HCT116 (cell line): ENCODE measurements around the gene SNRPA1. TPM values are rescaled to one million over a fixed set of nuclear protein-coding genes. Genes with fewer than 3 reads are reported as not detected.

Experiments
- ATAC-seq: fragments of 200-7000 bp; cut with Tn5 transposase; 2 replicates; pipeline ENCODE4 v1.9.1; 2020; ENCODE audit warnings: mild to moderate bottlenecking, moderate library complexity
- BruUV-seq: library from RNA; stranded (reverse); fragments of 400-500 nt; replicated peaks from 2 replicates; lab custom pipeline; 2021; lab: Mats Ljungman, UMichigan
- CTCF ChIA-PET: fragments of 300-600 bp; sonication (Branson Sonifier 250); formaldehyde crosslinking; loops from one replicate; lab custom pipeline; 2021; ENCODE audit warnings: antibody characterized with exemption; lab: Charles Lee
- POLR2A ChIA-PET: fragments of 300-600, 350-600 bp; sonication (Branson Sonifier 250); formaldehyde crosslinking; loops from one replicate; lab custom pipeline; 2021; ENCODE audit warnings: antibody characterized with exemption; lab: Charles Lee
- RAD21 ChIA-PET, 2 experiments: fragments of 300-600 bp; sonication (Branson Sonifier 250); formaldehyde crosslinking; loops; one replicate each; lab custom pipeline; 2023; ENCODE audit warnings: low total read pairs in 2 of 2; ENCODE audit not compliant: uncharacterized antibody in 2 of 2, unreplicated experiment in 2 of 2, low non-redundant PET in 1 of 2; lab: Charles Lee
- DNase-seq: peaks from one replicate; pipeline ENCODE4 v3.0.0-alpha.2; 2010; ENCODE audit warnings: low read depth, low spot score
- H2AFZ ChIP-seq: fragments of 200-600 bp; shearing (Covaris generic), sonication (generic); 2 replicates; pipeline ENCODE4 v1.6.1; 2017; ENCODE audit warnings: low read depth, mixed run types, mixed read lengths, antibody characterized with exemption, low read length; ENCODE audit not compliant: poor library complexity, severe bottlenecking
- H3K27ac ChIP-seq: 2 replicates; pipeline ENCODE4 v1.5.1; 2012; ENCODE audit warnings: low read depth, low read length
- H3K27me3 ChIP-seq: fragments of 200-600 bp; sonication (generic); 2 replicates; pipeline ENCODE4 v1.6.1; 2016; ENCODE audit warnings: mixed run types, low read length, mixed read lengths; ENCODE audit not compliant: insufficient read depth
- H3K36me3 ChIP-seq, 2 experiments: fragments of 200-500 bp in 1 of 2; fragments of 200-600 bp in 1 of 2; sonication (Bioruptor generic) in 1 of 2; sonication (generic) in 1 of 2; 2 replicates each; pipeline versions ENCODE4 v1.5.1 to v1.6.1; 2014 to 2016; ENCODE audit warnings: low read length in 2 of 2, inconsistent platforms in 1 of 2, mixed read lengths in 1 of 2, mixed run types in 1 of 2; ENCODE audit not compliant: insufficient read depth in 2 of 2, control insufficient read depth in 1 of 2
- H3K4me1 ChIP-seq, 2 experiments: fragments of 200-600 bp in 1 of 2; sonication (generic) in 1 of 2; 2 replicates each; pipeline versions ENCODE4 v1.5.1 to v1.6.1; 2012 to 2017; ENCODE audit warnings: low read length in 2 of 2, inconsistent platforms in 1 of 2, mild to moderate bottlenecking in 1 of 2, mixed read lengths in 1 of 2, mixed run types in 1 of 2, moderate library complexity in 1 of 2; ENCODE audit not compliant: insufficient read depth in 2 of 2, control insufficient read depth in 1 of 2
- H3K4me2 ChIP-seq: fragments of 200-600 bp; sonication (generic); 2 replicates; pipeline ENCODE4 v1.6.1; 2017; ENCODE audit warnings: mixed run types, low read length, mixed read lengths
- H3K4me3 ChIP-seq, 2 experiments: fragments of 200-600 bp in 1 of 2; sonication (generic) in 1 of 2; replicated peaks in 1 of 2; 2 replicates each; pipeline ENCODE4 v1.5.1; 2011 to 2016; ENCODE audit warnings: low read length in 2 of 2, control low read depth in 1 of 2, low read depth in 1 of 2, mild to moderate bottlenecking in 1 of 2, mixed read lengths in 1 of 2, mixed run types in 1 of 2
- H3K79me2 ChIP-seq: fragments of 200-600 bp; sonication (generic); 2 replicates; pipeline ENCODE4 v1.6.1; 2017; ENCODE audit warnings: mild to moderate bottlenecking, mixed run types, low read length, moderate library complexity, mixed read lengths; ENCODE audit not compliant: insufficient read depth
- H3K9ac ChIP-seq: fragments of 200-600 bp; sonication (generic); 2 replicates; pipeline ENCODE4 v1.6.1; 2016; ENCODE audit warnings: low read length, mixed read lengths
- H3K9me2 ChIP-seq: fragments of 200-600 bp; sonication (generic), shearing (Covaris generic); 2 replicates; pipeline ENCODE4 v1.6.1; 2017; ENCODE audit warnings: mixed run types, mild to moderate bottlenecking, moderate library complexity; ENCODE audit not compliant: insufficient read depth
- H3K9me3 ChIP-seq, 2 experiments: fragments of 200-500 bp in 1 of 2; fragments of 200-600 bp in 1 of 2; sonication (Bioruptor generic) in 1 of 2; sonication (generic) in 1 of 2; 2 replicates each; pipeline ENCODE4 v1.6.1; 2014 to 2017; ENCODE audit warnings: low read length in 2 of 2, mixed read lengths in 2 of 2, inconsistent platforms in 1 of 2, low read depth in 1 of 2, mild to moderate bottlenecking in 1 of 2, mixed run types in 1 of 2, moderate library complexity in 1 of 2; ENCODE audit not compliant: control insufficient read depth in 1 of 2, insufficient read depth in 1 of 2
- H4K20me1 ChIP-seq: fragments of 200-600 bp; sonication (generic), shearing (Covaris generic); 2 replicates; pipeline ENCODE4 v1.6.1; 2017; ENCODE audit warnings: mixed run types, mild to moderate bottlenecking, moderate library complexity; ENCODE audit not compliant: insufficient read depth
- CBX3 ChIP-seq: IDR thresholded peaks from 2 replicates; pipeline ENCODE4 v1.6.1; 2012; ENCODE audit warnings: low read depth
- EGR1 ChIP-seq: IDR thresholded peaks from 2 replicates; pipeline ENCODE4 v1.6.1; 2012; ENCODE audit warnings: low read depth
- EZH2phosphoT487 ChIP-seq: fragments of 200-600 bp; IDR thresholded peaks from 2 replicates; pipeline ENCODE4 v1.6.1; 2018; ENCODE audit warnings: antibody characterized with exemption, borderline replicate concordance
- FOSL1 ChIP-seq: IDR thresholded peaks from 2 replicates; pipeline ENCODE4 v1.6.1; 2012; ENCODE audit warnings: low read depth
- POLR2A ChIP-seq: IDR thresholded peaks from 2 replicates; pipeline ENCODE4 v1.7.0; 2011; ENCODE audit warnings: borderline replicate concordance; ENCODE audit not compliant: insufficient read depth, insufficient read length; ENCODE audit errors: extremely low read depth
- POLR2AphosphoS5 ChIP-seq: IDR thresholded peaks from 2 replicates; pipeline ENCODE4 v1.6.1; 2011; ENCODE audit warnings: mild to moderate bottlenecking, low read depth, low read length, moderate library complexity
- SIN3A ChIP-seq: IDR thresholded peaks from 2 replicates; pipeline ENCODE4 v1.6.1; 2012; ENCODE audit warnings: low read depth
- SP1 ChIP-seq: IDR thresholded peaks from 2 replicates; pipeline ENCODE4 v1.6.1; 2012; ENCODE audit warnings: low read depth
- SRF ChIP-seq: IDR thresholded peaks from 2 replicates; pipeline ENCODE4 v1.6.1; 2012; ENCODE audit warnings: low read depth
- TCF7L2 ChIP-seq: IDR thresholded peaks from 2 replicates; pipeline ENCODE4 v1.7.0; 2011; ENCODE audit warnings: borderline replicate concordance, inconsistent platforms; ENCODE audit not compliant: insufficient read depth, insufficient read length; ENCODE audit errors: extremely low read depth
- YY1 ChIP-seq: IDR thresholded peaks from 2 replicates; pipeline ENCODE4 v1.6.1; 2011; ENCODE audit warnings: low read length, low read depth, moderate library complexity, mild to moderate bottlenecking; ENCODE audit not compliant: insufficient replicate concordance; ENCODE audit errors: extremely low read depth
- intact Hi-C: fragments of 100-400 bp; cut with micrococcal nuclease; formaldehyde crosslinking; loops from 2 replicates; pipeline ENCODE4 v1.10.0; 2022
- total RNA-seq: library from RNA; stranded (reverse); gene quantifications from one replicate; pipeline ENCODE4 v1.2.1, GENCODE V29; 2021; ENCODE audit not compliant: unreplicated experiment
- TF ChIP-seq, protein P1 (sequence below): IDR thresholded peaks from 2 replicates; pipeline ENCODE4 v1.6.1; 2011; ENCODE audit warnings: mild to moderate bottlenecking, low read length, moderate library complexity; ENCODE audit not compliant: insufficient replicate concordance; ENCODE audit errors: extremely low read depth
- TF ChIP-seq, protein P2 (sequence below): IDR thresholded peaks from 2 replicates; pipeline ENCODE4 v1.6.1; 2012
- TF ChIP-seq, protein P3 (sequence below): IDR thresholded peaks from 2 replicates; pipeline ENCODE4 v1.6.1; 2012; ENCODE audit warnings: low read depth

The SNRPA1 gene
- total RNA-seq, 1 experiment from 2014 or later: 104 TPM

DNA sequence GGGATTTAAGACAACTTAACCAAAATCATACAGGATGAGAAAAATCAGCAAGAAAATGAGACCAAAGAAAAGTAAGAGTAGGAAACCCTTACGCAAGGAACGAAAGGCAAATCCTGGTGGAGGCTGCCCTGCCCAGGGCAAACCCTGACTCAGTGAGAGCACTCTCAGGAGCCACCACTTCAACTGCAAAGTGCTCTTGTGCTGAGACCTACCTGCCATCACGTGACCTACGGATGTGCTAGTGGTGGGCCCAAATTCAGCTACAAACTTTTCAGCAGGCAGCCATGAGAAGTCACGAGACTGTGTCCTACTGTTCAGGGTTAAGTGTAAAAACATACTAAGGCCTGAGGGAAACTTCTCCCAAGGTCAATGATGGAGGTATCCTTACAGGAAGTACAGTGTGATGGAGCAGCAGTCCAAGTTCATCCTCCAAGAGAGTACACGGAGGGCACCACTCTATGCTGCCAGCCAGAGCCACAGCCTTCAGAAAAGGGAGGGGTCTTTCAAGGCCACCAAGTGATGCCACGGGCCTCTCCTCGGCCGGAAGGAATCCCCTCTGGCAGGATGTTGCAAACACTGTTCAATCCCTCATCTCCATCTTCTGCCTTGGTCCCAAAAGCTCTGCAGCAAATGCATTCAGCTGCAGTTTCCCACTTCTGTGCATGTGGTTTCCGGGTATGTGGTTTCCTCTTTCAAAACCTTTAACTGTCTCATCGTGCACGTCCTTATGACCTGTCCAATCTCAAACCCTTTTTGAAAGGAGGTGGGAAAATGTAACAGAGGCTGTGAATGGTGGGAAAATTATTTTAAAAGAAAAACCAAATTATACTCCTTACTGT, 52.7 kb downstream of the SNRPA1 start (continued):
- TF ChIP-seq, protein P1, sequence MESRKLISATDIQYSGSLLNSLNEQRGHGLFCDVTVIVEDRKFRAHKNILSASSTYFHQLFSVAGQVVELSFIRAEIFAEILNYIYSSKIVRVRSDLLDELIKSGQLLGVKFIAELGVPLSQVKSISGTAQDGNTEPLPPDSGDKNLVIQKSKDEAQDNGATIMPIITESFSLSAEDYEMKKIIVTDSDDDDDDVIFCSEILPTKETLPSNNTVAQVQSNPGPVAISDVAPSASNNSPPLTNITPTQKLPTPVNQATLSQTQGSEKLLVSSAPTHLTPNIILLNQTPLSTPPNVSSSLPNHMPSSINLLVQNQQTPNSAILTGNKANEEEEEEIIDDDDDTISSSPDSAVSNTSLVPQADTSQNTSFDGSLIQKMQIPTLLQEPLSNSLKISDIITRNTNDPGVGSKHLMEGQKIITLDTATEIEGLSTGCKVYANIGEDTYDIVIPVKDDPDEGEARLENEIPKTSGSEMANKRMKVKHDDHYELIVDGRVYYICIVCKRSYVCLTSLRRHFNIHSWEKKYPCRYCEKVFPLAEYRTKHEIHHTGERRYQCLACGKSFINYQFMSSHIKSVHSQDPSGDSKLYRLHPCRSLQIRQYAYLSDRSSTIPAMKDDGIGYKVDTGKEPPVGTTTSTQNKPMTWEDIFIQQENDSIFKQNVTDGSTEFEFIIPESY: no peak

DNA sequence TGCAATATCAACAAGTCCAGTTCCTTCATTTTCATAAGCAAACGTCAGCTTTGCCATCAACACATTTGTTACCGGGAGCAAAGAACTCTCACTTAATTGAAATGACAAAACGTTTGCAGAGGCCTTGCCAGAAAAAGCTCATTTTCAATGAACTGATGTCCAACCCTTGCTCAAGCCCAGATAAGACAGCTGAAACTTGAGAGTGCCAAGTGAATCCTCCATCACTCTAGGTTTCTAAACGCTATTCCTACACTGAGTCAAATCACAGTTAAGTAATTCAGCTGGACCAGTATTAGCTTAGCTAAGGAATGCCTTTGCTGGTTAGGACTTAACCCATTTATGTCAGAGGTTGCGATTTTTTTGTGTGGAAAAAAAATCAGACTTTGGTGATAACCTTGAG, 54.7 kb downstream of the SNRPA1 start:
- Histone ChIP-seq H3K4me3 (no peak overlapping the region), H4K20me1 (peaks cover 8% of the 10 kb centered on the region; the same call in 1 of the 2 replicates), H3K36me3 (peaks cover 6 to 8% of the 10 kb centered on the region in 2 experiments; a peak in 2 of 4 replicates), H3K27ac (no peak overlapping the region), H3K27me3 (no peaks in the 10 kb centered on the region), H3K79me2 (peaks cover 96% of the 10 kb centered on the region), H3K9me3 (no peaks in the 10 kb centered on the region), H2AFZ (no peak overlapping the region), H3K9ac (no peak overlapping the region), H3K4me2 (no peak overlapping the region), H3K4me1 (no peaks in the 10 kb centered on the region), H3K9me2 (no peaks in the 10 kb centered on the region; the same call in 1 of the 2 replicates)
- CTCF ChIA-PET: no interaction called here
- intact Hi-C loops: no loop called here
- ATAC-seq (no peak), DNase-seq (no peak)
- POLR2A ChIA-PET: no interaction called here
- RAD21 ChIA-PET: no interaction called here
- no TSS peak for BruUV-seq
- no peak for TF ChIP-seq SIN3A
- TF ChIP-seq, protein P2, sequence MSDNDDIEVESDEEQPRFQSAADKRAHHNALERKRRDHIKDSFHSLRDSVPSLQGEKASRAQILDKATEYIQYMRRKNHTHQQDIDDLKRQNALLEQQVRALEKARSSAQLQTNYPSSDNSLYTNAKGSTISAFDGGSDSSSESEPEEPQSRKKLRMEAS: no peak
- no peak for TF ChIP-seq POLR2AphosphoS5
- no peak for TF ChIP-seq POLR2A
- TF ChIP-seq TCF7L2: no peak
- TF ChIP-seq, protein P1: no peak
- TF ChIP-seq EGR1: no peak
- no peak for TF ChIP-seq EZH2phosphoT487
- TF ChIP-seq YY1: no peak
- no peak for TF ChIP-seq CBX3
- TF ChIP-seq SRF: no peak
- TF ChIP-seq, protein P3, sequence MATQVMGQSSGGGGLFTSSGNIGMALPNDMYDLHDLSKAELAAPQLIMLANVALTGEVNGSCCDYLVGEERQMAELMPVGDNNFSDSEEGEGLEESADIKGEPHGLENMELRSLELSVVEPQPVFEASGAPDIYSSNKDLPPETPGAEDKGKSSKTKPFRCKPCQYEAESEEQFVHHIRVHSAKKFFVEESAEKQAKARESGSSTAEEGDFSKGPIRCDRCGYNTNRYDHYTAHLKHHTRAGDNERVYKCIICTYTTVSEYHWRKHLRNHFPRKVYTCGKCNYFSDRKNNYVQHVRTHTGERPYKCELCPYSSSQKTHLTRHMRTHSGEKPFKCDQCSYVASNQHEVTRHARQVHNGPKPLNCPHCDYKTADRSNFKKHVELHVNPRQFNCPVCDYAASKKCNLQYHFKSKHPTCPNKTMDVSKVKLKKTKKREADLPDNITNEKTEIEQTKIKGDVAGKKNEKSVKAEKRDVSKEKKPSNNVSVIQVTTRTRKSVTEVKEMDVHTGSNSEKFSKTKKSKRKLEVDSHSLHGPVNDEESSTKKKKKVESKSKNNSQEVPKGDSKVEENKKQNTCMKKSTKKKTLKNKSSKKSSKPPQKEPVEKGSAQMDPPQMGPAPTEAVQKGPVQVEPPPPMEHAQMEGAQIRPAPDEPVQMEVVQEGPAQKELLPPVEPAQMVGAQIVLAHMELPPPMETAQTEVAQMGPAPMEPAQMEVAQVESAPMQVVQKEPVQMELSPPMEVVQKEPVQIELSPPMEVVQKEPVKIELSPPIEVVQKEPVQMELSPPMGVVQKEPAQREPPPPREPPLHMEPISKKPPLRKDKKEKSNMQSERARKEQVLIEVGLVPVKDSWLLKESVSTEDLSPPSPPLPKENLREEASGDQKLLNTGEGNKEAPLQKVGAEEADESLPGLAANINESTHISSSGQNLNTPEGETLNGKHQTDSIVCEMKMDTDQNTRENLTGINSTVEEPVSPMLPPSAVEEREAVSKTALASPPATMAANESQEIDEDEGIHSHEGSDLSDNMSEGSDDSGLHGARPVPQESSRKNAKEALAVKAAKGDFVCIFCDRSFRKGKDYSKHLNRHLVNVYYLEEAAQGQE: no peak
- no peak for TF ChIP-seq SP1
- TF ChIP-seq FOSL1: no peak
